Uterus (tissue), 4 donors: ENCODE data around the gene NRM. TPM values are rescaled to one million over a fixed set of nuclear protein-coding genes. Genes with fewer than 3 reads are reported as not detected.
"Not testable (repeated sequence)": the region's sequence is repeated elsewhere in the genome, so short reads cannot be mapped to it uniquely, and the experiment has no call there.

Source experiments
- DNase-seq, 2 donors: peaks; one replicate each; pipeline ENCODE4 v3.0.0-alpha.2; 2019 to 2020
- H3K27ac ChIP-seq, 2 donors: fragments of 200-600 bp; sonication (generic); 1 replicate in 1 of 2; 2 replicates in 1 of 2; pipeline ENCODE4 v1.5.1; 2016 to 2018
- H3K27me3 ChIP-seq, 2 donors: fragments of 200-600 bp; sonication (generic); one replicate each; pipeline ENCODE4 v1.5.1; 2018 to 2019; ENCODE audit warnings: control low read depth in 1 of 2
- H3K36me3 ChIP-seq, 2 donors: fragments of 200-600 bp; sonication (generic); one replicate each; pipeline ENCODE4 v1.5.1; 2019; ENCODE audit warnings: control low read depth in 1 of 2
- H3K4me1 ChIP-seq, 2 donors: fragments of 200-600 bp; sonication (generic); one replicate each; pipeline ENCODE4 v1.5.1; 2018 to 2019; ENCODE audit warnings: control low read depth in 1 of 2
- H3K4me3 ChIP-seq, 2 donors: fragments of 200-600 bp; sonication (generic); 1 replicate in 1 of 2; 2 replicates in 1 of 2; pipeline ENCODE4 v1.5.1; 2018 to 2019; ENCODE audit warnings: mild to moderate bottlenecking in 1 of 2
- H3K9me3 ChIP-seq, 2 donors: fragments of 200-600 bp; sonication (generic); one replicate each; pipeline ENCODE4 v1.5.1; 2019; ENCODE audit warnings: control low read depth in 1 of 2
- POLR2A ChIP-seq, 2 donors: fragments of 450-650 bp; IDR thresholded peaks; one replicate each; pipeline ENCODE4 v1.6.1; 2016; ENCODE audit warnings: antibody characterized with exemption in 2 of 2, mild to moderate bottlenecking in 1 of 2, moderate library complexity in 1 of 2
- intact Hi-C: fragments of 100-400 bp; cut with DNase I; formaldehyde crosslinking; loops from one replicate; pipeline ENCODE4 v1.15.1; 2023; ENCODE audit warnings: low total_unique reads
- total RNA-seq, 4 donors: library from RNA; depleted of rRNA in 3 of 4; stranded (reverse); fragments of >200 nt in 3 of 4; gene quantifications; one replicate each; pipeline versions ENCODE4 v1.1.0 to v1.2.4, GENCODE V29; 2014 to 2023
- TF ChIP-seq, protein P1 (sequence below), 4 experiments: fragments of 200-600 bp in 2 of 4; fragments of 450-650 bp in 2 of 4; sonication (generic) in 2 of 4; IDR thresholded peaks; one replicate each; pipeline ENCODE4 v1.5.1; 2016 to 2019; ENCODE audit warnings: antibody characterized with exemption in 4 of 4, mild to moderate bottlenecking in 2 of 4, moderate library complexity in 1 of 4
- donor health status: DM: yes; HTN: yes; CAD: no.

NRM gene
- total RNA-seq, 4 donors from 2014 or later: 0.59 to 29.3 (median 5.4) TPM

DNA sequence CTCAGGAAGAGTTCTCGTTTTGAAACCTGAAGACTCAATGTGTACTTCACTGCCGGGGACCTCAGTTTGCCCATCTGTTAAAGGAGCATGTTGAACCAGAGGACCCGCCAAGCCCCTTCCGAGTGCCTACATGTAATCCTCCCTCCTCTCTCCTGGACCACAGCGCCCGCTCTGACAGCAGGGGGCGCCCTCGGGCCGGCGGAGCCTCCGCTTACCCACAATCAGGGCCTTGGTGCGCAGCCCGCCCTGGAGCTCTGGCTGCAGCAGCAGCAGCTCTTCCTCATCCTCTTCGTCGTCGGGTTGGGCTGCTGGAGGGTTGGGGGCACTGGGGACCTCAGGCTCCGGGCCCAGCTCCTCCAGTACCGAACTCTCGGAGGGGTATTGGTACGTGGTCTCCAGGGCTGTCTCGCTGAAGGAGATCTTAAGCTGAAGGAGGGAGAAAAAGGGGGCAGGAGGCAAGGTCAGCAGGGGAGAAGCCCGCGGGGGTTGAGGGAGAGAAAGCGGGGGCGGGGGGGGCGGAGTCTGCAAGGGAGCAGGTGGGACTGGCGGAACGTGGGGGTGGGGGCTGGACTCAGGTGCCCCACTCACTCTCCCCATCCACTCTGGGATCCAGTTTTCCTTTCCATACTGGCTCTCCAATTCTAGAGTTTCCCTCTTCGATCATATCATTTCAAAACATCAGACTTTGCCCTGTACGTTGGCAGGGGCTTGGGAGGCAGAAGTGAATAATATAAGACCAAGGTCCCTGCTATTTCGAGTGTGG, 11.6 kb downstream of the NRM start:
- Histone ChIP-seq H3K9me3 (no peaks in the 10 kb centered on the region), H3K36me3 (no peaks in the 10 kb centered on the region), H3K4me1 (peaks cover 0 to 27% of the 10 kb centered on the region in 2 donors), H3K4me3 (peak overlapping the region in 1 of 2 donors; percentile 25), H3K27me3 (no peaks in the 10 kb centered on the region), H3K27ac (peak overlapping the region; percentile 98 to 99)
- TF ChIP-seq, protein P1, sequence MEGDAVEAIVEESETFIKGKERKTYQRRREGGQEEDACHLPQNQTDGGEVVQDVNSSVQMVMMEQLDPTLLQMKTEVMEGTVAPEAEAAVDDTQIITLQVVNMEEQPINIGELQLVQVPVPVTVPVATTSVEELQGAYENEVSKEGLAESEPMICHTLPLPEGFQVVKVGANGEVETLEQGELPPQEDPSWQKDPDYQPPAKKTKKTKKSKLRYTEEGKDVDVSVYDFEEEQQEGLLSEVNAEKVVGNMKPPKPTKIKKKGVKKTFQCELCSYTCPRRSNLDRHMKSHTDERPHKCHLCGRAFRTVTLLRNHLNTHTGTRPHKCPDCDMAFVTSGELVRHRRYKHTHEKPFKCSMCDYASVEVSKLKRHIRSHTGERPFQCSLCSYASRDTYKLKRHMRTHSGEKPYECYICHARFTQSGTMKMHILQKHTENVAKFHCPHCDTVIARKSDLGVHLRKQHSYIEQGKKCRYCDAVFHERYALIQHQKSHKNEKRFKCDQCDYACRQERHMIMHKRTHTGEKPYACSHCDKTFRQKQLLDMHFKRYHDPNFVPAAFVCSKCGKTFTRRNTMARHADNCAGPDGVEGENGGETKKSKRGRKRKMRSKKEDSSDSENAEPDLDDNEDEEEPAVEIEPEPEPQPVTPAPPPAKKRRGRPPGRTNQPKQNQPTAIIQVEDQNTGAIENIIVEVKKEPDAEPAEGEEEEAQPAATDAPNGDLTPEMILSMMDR (IDR thresholded peaks at IDR 0.05): peak; percentile 97 to 98 (median 98)
- no peak for TF ChIP-seq POLR2A (IDR thresholded peaks at IDR 0.05)
- DNase-seq: peak; percentile 83 to 88
- intact Hi-C loops: loop anchor here (2.0 to 10.0 kb wide), 2 partner anchors 44 to 206 kb away; partner anchors contain the start of gene DDR1

GRCh38 chr6:30676660-30677285, 14.0 kb downstream of the NRM start:
- no peaks in the 10 kb centered on the region for H3K9me3 ChIP-seq
- TF ChIP-seq POLR2A (IDR thresholded peaks at IDR 0.05): no peak
- TF ChIP-seq, protein P1 (IDR thresholded peaks at IDR 0.05): no peak
- no peaks in the 10 kb centered on the region for H3K27me3 ChIP-seq
- no peak for DNase-seq
- peaks cover 2 to 16% of the 10 kb centered on the region in 2 donors for H3K4me1 ChIP-seq
- intact Hi-C loops: loop anchor here (10.0 kb wide), 1 partner anchor 208 kb away; the partner anchor contains the start of gene DDR1
- H3K4me3 ChIP-seq: no peak overlapping the region
- no peaks in the 10 kb centered on the region for H3K36me3 ChIP-seq
- H3K27ac ChIP-seq: no peak overlapping the region

GRCh38 chr6:30672445-30673253, 18.1 kb downstream of the NRM start, which contains the start of gene DHX16:
Gene DHX16, minus strand, starts transcription at chr6:30673006. Its CDS starts 165 bp downstream, at chr6:30672841.
- intact Hi-C loops: loop anchor here (5.0 to 10.0 kb wide), 2 partner anchors 45 to 212 kb away; partner anchors contain the start of genes ATAT1 and DDR1
- no peaks in the 10 kb centered on the region for H3K36me3 ChIP-seq

DNA sequence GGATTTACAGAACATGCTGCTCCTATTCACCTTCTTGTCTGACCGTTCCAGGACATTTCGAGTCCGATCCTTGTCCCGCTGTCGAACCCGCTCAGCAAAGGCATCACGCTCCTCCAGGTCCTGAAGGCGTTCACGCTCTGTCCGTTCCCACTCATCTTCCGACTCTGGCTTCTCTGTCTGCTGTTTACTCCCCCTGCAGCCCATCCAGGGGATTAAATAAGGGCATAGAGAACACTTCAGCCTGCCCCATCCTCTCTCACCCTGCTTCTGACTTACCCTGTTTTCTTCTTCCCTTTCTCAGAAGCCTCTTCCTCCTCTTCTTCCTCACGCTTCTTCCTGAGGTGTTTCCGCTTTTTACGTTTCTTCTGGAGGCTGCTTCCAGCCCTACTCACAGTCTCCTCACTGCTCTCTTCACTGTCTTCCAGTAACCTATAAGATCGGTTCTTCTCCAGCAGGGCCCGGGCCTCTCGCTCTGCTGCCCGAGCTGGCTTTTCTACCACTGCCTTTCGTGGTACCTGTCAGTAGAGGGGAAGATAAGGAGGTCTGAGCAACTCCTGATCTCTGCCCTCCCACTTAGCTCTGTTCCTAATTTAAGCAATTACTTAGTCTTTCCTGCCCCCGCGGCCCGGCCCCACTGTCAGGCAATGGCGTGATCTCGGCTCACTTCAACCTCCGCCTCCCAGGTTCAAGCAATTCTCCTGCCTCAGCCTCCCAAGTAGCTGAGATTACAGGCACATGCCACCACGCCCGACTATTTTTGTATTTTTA, 19.8 kb downstream of the NRM start:
- intact Hi-C loops: loop anchor here (5.0 to 10.0 kb wide), 2 partner anchors 44 to 214 kb away; partner anchors contain the start of genes ATAT1 and DDR1
- DNase-seq: no peak
- H3K4me3 ChIP-seq: no peak overlapping the region
- H3K27ac ChIP-seq: no peak overlapping the region
- H3K27me3 ChIP-seq: no peaks in the 10 kb centered on the region
- H3K9me3 ChIP-seq: no peaks in the 10 kb centered on the region
- peaks cover 0 to 3% of the 10 kb centered on the region in 2 donors for H3K4me1 ChIP-seq
- no peaks in the 10 kb centered on the region for H3K36me3 ChIP-seq
- no peak for TF ChIP-seq POLR2A (IDR thresholded peaks at IDR 0.05)
- TF ChIP-seq, protein P1 (IDR thresholded peaks at IDR 0.05): no peak

More at GRCh38 chr6:30672445-30673253, 18.1 kb downstream of the NRM start, which contains the start of gene DHX16:
- TF ChIP-seq, protein P1 (IDR thresholded peaks at IDR 0.05): peak; percentile 90 to 97 (median 92)
- TF ChIP-seq POLR2A (IDR thresholded peaks at IDR 0.05): peak in 1 of 2 donors; percentile 36
- Histone ChIP-seq H3K27me3 (no peaks in the 10 kb centered on the region), H3K4me3 (peak within 1 kb of the TSS; percentile 79 to 97), H3K4me1 (peaks cover 0 to 3% of the 10 kb centered on the region in 2 donors), H3K27ac (peak within 1 kb of the TSS; percentile 73 to 79), H3K9me3 (no peaks in the 10 kb centered on the region)
- peak; percentile 96 to 98 for DNase-seq

DNA sequence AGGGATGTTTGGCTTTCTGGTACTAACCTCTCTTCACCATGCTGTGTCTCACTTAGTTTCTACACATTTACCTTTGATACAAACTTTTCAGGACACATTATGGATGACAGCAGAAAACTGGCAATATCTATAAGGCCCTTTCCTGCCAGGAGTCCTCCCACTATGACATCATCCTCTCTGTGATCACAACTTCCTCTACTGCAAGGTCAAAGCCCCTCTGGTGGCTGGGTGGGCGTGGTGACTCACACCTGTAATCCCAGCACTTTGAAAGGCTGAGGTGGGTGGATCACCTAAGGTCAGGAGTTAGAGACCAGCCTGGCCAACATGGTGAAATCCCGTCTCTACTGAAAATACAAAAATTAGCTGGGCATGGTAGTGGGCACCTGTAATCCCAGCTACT, 24.5 kb downstream of the NRM start:
- H3K27ac ChIP-seq, H3K27me3 ChIP-seq, intact Hi-C loops, H3K4me3 ChIP-seq, H3K4me1 ChIP-seq, DNase-seq, H3K36me3 ChIP-seq, H3K9me3 ChIP-seq: not testable (repeated sequence)
